ENCODE data around the gene TUBB3.
"Not testable (repeated sequence)": the region's sequence is repeated elsewhere in the genome, so short reads cannot be mapped to it uniquely, and the experiment has no call there.

Gene TUBB3

GRCh38 chr16:89934611-89935553 is 11.7 kb downstream of the TUBB3 start:
- TF ChIP-seq, protein P1, sequence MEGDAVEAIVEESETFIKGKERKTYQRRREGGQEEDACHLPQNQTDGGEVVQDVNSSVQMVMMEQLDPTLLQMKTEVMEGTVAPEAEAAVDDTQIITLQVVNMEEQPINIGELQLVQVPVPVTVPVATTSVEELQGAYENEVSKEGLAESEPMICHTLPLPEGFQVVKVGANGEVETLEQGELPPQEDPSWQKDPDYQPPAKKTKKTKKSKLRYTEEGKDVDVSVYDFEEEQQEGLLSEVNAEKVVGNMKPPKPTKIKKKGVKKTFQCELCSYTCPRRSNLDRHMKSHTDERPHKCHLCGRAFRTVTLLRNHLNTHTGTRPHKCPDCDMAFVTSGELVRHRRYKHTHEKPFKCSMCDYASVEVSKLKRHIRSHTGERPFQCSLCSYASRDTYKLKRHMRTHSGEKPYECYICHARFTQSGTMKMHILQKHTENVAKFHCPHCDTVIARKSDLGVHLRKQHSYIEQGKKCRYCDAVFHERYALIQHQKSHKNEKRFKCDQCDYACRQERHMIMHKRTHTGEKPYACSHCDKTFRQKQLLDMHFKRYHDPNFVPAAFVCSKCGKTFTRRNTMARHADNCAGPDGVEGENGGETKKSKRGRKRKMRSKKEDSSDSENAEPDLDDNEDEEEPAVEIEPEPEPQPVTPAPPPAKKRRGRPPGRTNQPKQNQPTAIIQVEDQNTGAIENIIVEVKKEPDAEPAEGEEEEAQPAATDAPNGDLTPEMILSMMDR (IDR thresholded peaks at IDR 0.05; ENCODE audit: low read depth, low read length), result no peak
- DNase-seq (ENCODE audit: low read depth in 2 of 2), result no peak
- H3K4me3 ChIP-seq (replicated peaks in 1 of 2; ENCODE audit: low read depth in 2 of 2, low read length in 2 of 2), result no peak overlapping the region

DNA sequence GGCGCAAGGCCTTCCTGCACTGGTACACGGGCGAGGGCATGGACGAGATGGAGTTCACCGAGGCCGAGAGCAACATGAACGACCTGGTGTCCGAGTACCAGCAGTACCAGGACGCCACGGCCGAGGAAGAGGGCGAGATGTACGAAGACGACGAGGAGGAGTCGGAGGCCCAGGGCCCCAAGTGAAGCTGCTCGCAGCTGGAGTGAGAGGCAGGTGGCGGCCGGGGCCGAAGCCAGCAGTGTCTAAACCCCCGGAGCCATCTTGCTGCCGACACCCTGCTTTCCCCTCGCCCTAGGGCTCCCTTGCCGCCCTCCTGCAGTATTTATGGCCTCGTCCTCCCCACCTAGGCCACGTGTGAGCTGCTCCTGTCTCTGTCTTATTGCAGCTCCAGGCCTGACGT is 12.5 kb downstream of the TUBB3 start:
- H3K4me3 ChIP-seq (replicated peaks in 1 of 2; ENCODE audit: low read depth in 2 of 2, low read length in 2 of 2); DNase-seq (ENCODE audit: low read depth in 2 of 2): not testable (repeated sequence)

GRCh38 chr16:89936034-89936433 is 12.9 kb downstream of the TUBB3 start:
- no peak overlapping the region for H3K4me3 ChIP-seq (replicated peaks in 1 of 2; ENCODE audit: low read depth in 2 of 2, low read length in 2 of 2)
- TF ChIP-seq, protein P1 (IDR thresholded peaks at IDR 0.05; ENCODE audit: low read depth, low read length), result no peak
- DNase-seq (ENCODE audit: low read depth in 2 of 2), result no peak

GRCh38 chr16:89936508-89936907 is 13.4 kb downstream of the TUBB3 start:
- no peak for DNase-seq (ENCODE audit: low read depth in 2 of 2)
- H3K4me3 ChIP-seq (replicated peaks in 1 of 2; ENCODE audit: low read depth in 2 of 2, low read length in 2 of 2), result no peak overlapping the region
- TF ChIP-seq, protein P1 (IDR thresholded peaks at IDR 0.05; ENCODE audit: low read depth, low read length), result no peak

GRCh38 chr16:89936981-89937380 is 13.8 kb downstream of the TUBB3 start:
- DNase-seq (ENCODE audit: low read depth in 2 of 2), result no peak
- no peak overlapping the region for H3K4me3 ChIP-seq (replicated peaks in 1 of 2; ENCODE audit: low read depth in 2 of 2, low read length in 2 of 2)
- TF ChIP-seq, protein P1 (IDR thresholded peaks at IDR 0.05; ENCODE audit: low read depth, low read length), result no peak

GRCh38 chr16:89938175-89938885 is 15.2 kb downstream of the TUBB3 start:
- no peak for DNase-seq (ENCODE audit: low read depth in 2 of 2)
- no peak overlapping the region for H3K4me3 ChIP-seq (replicated peaks in 1 of 2; ENCODE audit: low read depth in 2 of 2, low read length in 2 of 2)
- TF ChIP-seq, protein P1 (IDR thresholded peaks at IDR 0.05; ENCODE audit: low read depth, low read length), result no peak

DNA sequence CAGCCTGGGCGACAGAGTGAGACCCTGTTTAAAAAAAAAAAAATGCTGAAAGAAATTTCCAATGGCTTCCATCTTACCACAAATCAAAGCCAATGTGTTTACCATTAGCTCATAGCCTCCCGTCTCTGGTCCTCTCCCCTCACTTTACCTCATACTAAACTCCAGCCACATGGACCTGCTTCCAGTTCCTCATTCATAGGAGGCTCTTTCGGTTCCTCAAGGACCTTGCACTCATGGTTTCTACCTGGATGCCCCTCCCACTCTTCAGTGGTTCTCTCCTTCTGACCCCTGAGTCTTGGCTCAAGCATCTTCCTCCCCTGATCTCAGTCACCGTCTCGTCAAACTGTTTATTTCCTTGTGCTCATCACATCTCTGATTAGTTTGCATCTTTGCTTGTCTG is 21.6 kb downstream of the TUBB3 start:
- H3K4me3 ChIP-seq (replicated peaks in 1 of 2; ENCODE audit: low read depth in 2 of 2, low read length in 2 of 2), result no peak overlapping the region
- TF ChIP-seq, protein P1 (IDR thresholded peaks at IDR 0.05; ENCODE audit: low read depth, low read length), result no peak
- no peak for DNase-seq (ENCODE audit: low read depth in 2 of 2)
